Measurements from ENCODE around the gene HEATR5A. TPM values are rescaled to one million over a fixed set of nuclear protein-coding genes. Genes with fewer than 3 reads are reported as not detected.

Gene HEATR5A
- total and polyA plus RNA-seq, 2 of the 13 experiments (the other 11 are each of a cell fraction or from before 2014, with no cell fraction given), result 36.4 to 105 TPM

DNA sequence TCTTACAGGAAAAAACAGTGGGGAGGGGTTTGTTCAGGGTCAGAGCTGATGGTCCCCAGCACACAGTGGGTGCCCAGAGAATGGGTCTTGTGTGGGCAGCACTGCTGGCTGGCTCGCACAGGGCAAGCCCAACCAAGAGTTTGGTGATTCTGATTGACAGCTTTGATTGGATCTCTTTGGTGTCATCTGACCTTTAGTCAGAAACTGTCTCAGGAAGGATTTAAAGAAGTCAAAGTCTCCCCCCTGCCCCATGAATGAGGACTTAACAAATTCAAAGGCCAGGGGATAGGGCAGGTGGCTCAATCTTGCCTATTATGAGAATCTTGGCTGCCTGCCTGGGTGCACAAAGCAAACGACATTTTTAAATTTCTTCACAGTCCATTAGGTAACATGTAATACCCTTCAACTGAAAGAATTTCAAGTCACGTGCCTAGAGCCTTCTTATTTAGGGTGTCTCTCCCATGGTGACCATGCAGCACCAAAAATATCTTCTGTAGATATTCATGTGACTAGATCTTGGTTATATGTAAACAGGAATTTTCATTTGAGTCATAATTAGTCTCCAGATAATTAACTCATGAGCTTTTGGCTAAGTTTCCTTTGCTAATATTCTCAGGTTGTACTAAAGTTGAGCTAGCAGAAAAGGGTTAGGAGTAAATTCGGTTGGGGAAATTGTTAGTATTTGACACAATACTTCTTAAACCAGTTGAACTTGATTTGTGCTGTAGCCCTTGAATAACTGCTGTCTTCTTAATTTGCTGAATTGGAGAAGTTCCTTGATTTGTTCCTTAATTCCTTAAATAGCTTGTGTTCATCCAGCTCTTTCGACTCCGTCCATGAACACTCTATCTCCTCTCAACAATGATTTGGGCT, 158.3 kb downstream of the HEATR5A start (continued):
- TF ChIP-seq UBTF (CRISPR knock-in tag; IDR thresholded peaks at IDR 0.05) (no peak), ZMYM4 (CRISPR knock-in tag; IDR thresholded peaks at IDR 0.05) (peak; percentile 98), FOXA3 (CRISPR knock-in tag; IDR thresholded peaks at IDR 0.05) (peak; percentile 88), ZFYVE20 (CRISPR knock-in tag; IDR thresholded peaks at IDR 0.05; ENCODE audit: borderline replicate concordance, low read depth) (no peak), BRCA1 (CRISPR knock-in tag; IDR thresholded peaks at IDR 0.05) (no peak), POLR2AphosphoS2 (IDR thresholded peaks at IDR 0.05; ENCODE audit: low read depth, low read length) (no peak), SMAD3 (CRISPR knock-in tag; IDR thresholded peaks at IDR 0.05) (peak; percentile 92), ATF6 (CRISPR knock-in tag; conservative IDR thresholded peaks at IDR 0.05) (no peak), ARID2 (CRISPR knock-in tag; IDR thresholded peaks at IDR 0.05; ENCODE audit: borderline replicate concordance) (no peak; the same call in 1 of the 2 replicates), ZNF746 (CRISPR knock-in tag; IDR thresholded peaks at IDR 0.05) (no peak), KMT2B (CRISPR knock-in tag; IDR thresholded peaks at IDR 0.05) (peak; percentile 64), ZNF432 (CRISPR knock-in tag; IDR thresholded peaks at IDR 0.05; ENCODE audit: borderline replicate concordance) (no peak), MXD3 (CRISPR knock-in tag; IDR thresholded peaks at IDR 0.05) (peak; percentile 49; the same call in 1 of the 2 replicates), ZBTB20 (CRISPR knock-in tag; IDR thresholded peaks at IDR 0.05; ENCODE audit: borderline replicate concordance, low read depth) (peak; percentile 93), CHD2 (IDR thresholded peaks at IDR 0.05; ENCODE audit: low read depth, low read length) (no peak), ZNF446 (CRISPR knock-in tag; IDR thresholded peaks at IDR 0.05) (0 out of 2 replicates have a peak, but pooled peaks have one; percentile 41), ZNF33A (CRISPR knock-in tag; IDR thresholded peaks at IDR 0.05; ENCODE audit: borderline replicate concordance) (no peak), ZNF776 (CRISPR knock-in tag; IDR thresholded peaks at IDR 0.05) (no peak), MEIS2 (CRISPR knock-in tag; IDR thresholded peaks at IDR 0.05) (peak; percentile 99), ZFP1 (CRISPR knock-in tag; IDR thresholded peaks at IDR 0.05) (peak; percentile 77), ZNF589 (CRISPR knock-in tag; conservative IDR thresholded peaks at IDR 0.05) (no peak), ZNF501 (CRISPR knock-in tag; IDR thresholded peaks at IDR 0.05) (no peak)
- TF ChIP-seq, protein P1, sequence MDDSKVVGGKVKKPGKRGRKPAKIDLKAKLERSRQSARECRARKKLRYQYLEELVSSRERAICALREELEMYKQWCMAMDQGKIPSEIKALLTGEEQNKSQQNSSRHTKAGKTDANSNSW (CRISPR knock-in tag; IDR thresholded peaks at IDR 0.05; ENCODE audit: borderline replicate concordance), result peak; percentile 91; the same call in 1 of the 2 replicates
- TF ChIP-seq, protein P2, sequence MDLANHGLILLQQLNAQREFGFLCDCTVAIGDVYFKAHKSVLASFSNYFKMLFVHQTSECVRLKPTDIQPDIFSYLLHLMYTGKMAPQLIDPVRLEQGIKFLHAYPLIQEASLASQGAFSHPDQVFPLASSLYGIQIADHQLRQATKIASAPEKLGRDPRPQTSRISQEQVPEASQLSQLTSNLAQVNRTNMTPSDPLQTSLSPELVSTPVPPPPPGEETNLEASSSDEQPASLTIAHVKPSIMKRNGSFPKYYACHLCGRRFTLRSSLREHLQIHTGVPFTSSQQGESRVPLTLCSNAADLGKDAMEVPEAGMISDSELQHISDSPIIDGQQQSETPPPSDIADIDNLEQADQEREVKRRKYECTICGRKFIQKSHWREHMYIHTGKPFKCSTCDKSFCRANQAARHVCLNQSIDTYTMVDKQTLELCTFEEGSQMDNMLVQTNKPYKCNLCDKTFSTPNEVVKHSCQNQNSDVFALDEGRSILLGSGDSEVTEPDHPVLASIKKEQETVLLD (CRISPR knock-in tag; IDR thresholded peaks at IDR 0.05; ENCODE audit: low read depth), result no peak
